ENCODE measurements around the gene LYZ. TPM values are rescaled to one million over a fixed set of nuclear protein-coding genes. Genes with fewer than 3 reads are reported as not detected.
"Not testable (repeated sequence)": the region's sequence is repeated elsewhere in the genome, so short reads cannot be mapped to it uniquely, and the experiment has no call there.

Gene LYZ
- not detected for total RNA-seq

GRCh38 chr12:69348162-69348938 lies at the start of gene LYZ:
LYZ (plus strand) TSS chr12:69348381; CDS start chr12:69348409, 28 bp downstream.
- intact Hi-C loops (cut with micrococcal nuclease), result no loop called here
- no peak for DNase-seq
- CTCF ChIA-PET, result interaction anchor here (0.8 to 2.1 kb wide), 5 partner anchors 9 to 57 kb away, joined by 3 to 12 read pairs (median 5); no protein-coding TSS in a partner anchor
- Mint-ChIP-seq H3K4me1 (ENCODE audit: low read depth) (peaks cover 4% of the 10 kb centered on the region), H3K9me3 (no peaks in the 10 kb centered on the region), H3K27ac (no peak within 1 kb of the TSS), H3K4me3 (no peak within 1 kb of the TSS), H3K27me3 (ENCODE audit: low read depth) (no peaks in the 10 kb centered on the region), H3K36me3 (ENCODE audit: low read depth) (no peaks in the 10 kb centered on the region)

- CTCF ChIA-PET, result interaction anchor here (2.1 kb wide), 1 partner anchor 10 kb away, joined by 4 read pairs; no protein-coding TSS in a partner anchor
Measured at GRCh38 chr12:69298947-69299346, 49.2 kb upstream of the LYZ start.

GRCh38 chr12:69304284-69304683 lies 43.9 kb upstream of the LYZ start:
- intact Hi-C loops (cut with micrococcal nuclease), result no loop called here
- Mint-ChIP-seq H3K9me3 (peaks cover 16% of the 10 kb centered on the region), H3K36me3 (ENCODE audit: low read depth) (peaks cover 4% of the 10 kb centered on the region), H3K27ac (no peak overlapping the region), H3K4me1 (ENCODE audit: low read depth) (peaks cover 12% of the 10 kb centered on the region), H3K4me3 (no peak overlapping the region), H3K27me3 (ENCODE audit: low read depth) (peaks cover 4% of the 10 kb centered on the region)
- CTCF ChIA-PET, result no interaction called here
- DNase-seq, result no peak

More at GRCh38 chr12:69298947-69299346, 49.2 kb upstream of the LYZ start:
- H3K9me3 Mint-ChIP-seq, result peaks cover 4% of the 10 kb centered on the region
- DNase-seq, result no peak
- no peaks in the 10 kb centered on the region for H3K36me3 Mint-ChIP-seq (ENCODE audit: low read depth)
- H3K4me3 Mint-ChIP-seq, result no peak overlapping the region
- peaks cover 12% of the 10 kb centered on the region for H3K4me1 Mint-ChIP-seq (ENCODE audit: low read depth)
- intact Hi-C loops (cut with micrococcal nuclease), result loop anchor here (10.0 kb wide), 1 partner anchor 576 kb away; no protein-coding TSS in a partner anchor
- peaks cover 6% of the 10 kb centered on the region for H3K27me3 Mint-ChIP-seq (ENCODE audit: low read depth)
- no peak overlapping the region for H3K27ac Mint-ChIP-seq

- Mint-ChIP-seq H3K9me3 (peaks cover 11% of the 10 kb centered on the region), H3K27ac (no peak overlapping the region), H3K4me1 (ENCODE audit: low read depth) (no peaks in the 10 kb centered on the region), H3K27me3 (ENCODE audit: low read depth) (no peaks in the 10 kb centered on the region), H3K36me3 (ENCODE audit: low read depth) (peaks cover 3% of the 10 kb centered on the region), H3K4me3 (no peak overlapping the region)
- CTCF ChIA-PET, result interaction anchor here (0.8 kb wide), 1 partner anchor 43 kb away, joined by 3 read pairs; no protein-coding TSS in a partner anchor
- DNase-seq, result no peak
- intact Hi-C loops (cut with micrococcal nuclease), result no loop called here
Measured at GRCh38 chr12:69309461-69309860, 38.7 kb upstream of the LYZ start.

GRCh38 chr12:69313209-69313608 lies 35.0 kb upstream of the LYZ start:
- no peaks in the 10 kb centered on the region for H3K36me3 Mint-ChIP-seq (ENCODE audit: low read depth)
- peaks cover 4% of the 10 kb centered on the region for H3K9me3 Mint-ChIP-seq
- intact Hi-C loops (cut with micrococcal nuclease), result no loop called here
- no peak for DNase-seq
- CTCF ChIA-PET, result no interaction called here
- no peaks in the 10 kb centered on the region for H3K27me3 Mint-ChIP-seq (ENCODE audit: low read depth)
- H3K4me1 Mint-ChIP-seq (ENCODE audit: low read depth), result no peaks in the 10 kb centered on the region
- no peak overlapping the region for H3K27ac Mint-ChIP-seq
- H3K4me3 Mint-ChIP-seq, result no peak overlapping the region

GRCh38 chr12:69316784-69317183 lies 31.4 kb upstream of the LYZ start:
- H3K9me3 Mint-ChIP-seq; H3K27me3 Mint-ChIP-seq (ENCODE audit: low read depth); H3K4me1 Mint-ChIP-seq (ENCODE audit: low read depth); CTCF ChIA-PET; H3K4me3 Mint-ChIP-seq; H3K36me3 Mint-ChIP-seq (ENCODE audit: low read depth); DNase-seq; H3K27ac Mint-ChIP-seq; intact Hi-C loops (cut with micrococcal nuclease): not testable (repeated sequence)

GRCh38 chr12:69317233-69317632 lies 30.9 kb upstream of the LYZ start:
- DNase-seq; CTCF ChIA-PET; H3K4me3 Mint-ChIP-seq; H3K27me3 Mint-ChIP-seq (ENCODE audit: low read depth); H3K27ac Mint-ChIP-seq; intact Hi-C loops (cut with micrococcal nuclease); H3K4me1 Mint-ChIP-seq (ENCODE audit: low read depth); H3K36me3 Mint-ChIP-seq (ENCODE audit: low read depth); H3K9me3 Mint-ChIP-seq: not testable (repeated sequence)

GRCh38 chr12:69318225-69318624 lies 30.0 kb upstream of the LYZ start:
- no peak overlapping the region for H3K27ac Mint-ChIP-seq
- intact Hi-C loops (cut with micrococcal nuclease), result no loop called here
- no peaks in the 10 kb centered on the region for H3K27me3 Mint-ChIP-seq (ENCODE audit: low read depth)
- no peaks in the 10 kb centered on the region for H3K4me1 Mint-ChIP-seq (ENCODE audit: low read depth)
- DNase-seq, result no peak
- CTCF ChIA-PET, result interaction anchor here (0.8 kb wide), 1 partner anchor 27 kb away, joined by 3 read pairs; no protein-coding TSS in a partner anchor
- H3K9me3 Mint-ChIP-seq, result peaks cover 8% of the 10 kb centered on the region
- no peak overlapping the region for H3K4me3 Mint-ChIP-seq
- no peaks in the 10 kb centered on the region for H3K36me3 Mint-ChIP-seq (ENCODE audit: low read depth)

GRCh38 chr12:69321351-69321750 lies 26.8 kb upstream of the LYZ start:
- no peak for DNase-seq
- H3K36me3 Mint-ChIP-seq (ENCODE audit: low read depth), result no peaks in the 10 kb centered on the region
- no peak overlapping the region for H3K4me3 Mint-ChIP-seq
- no peaks in the 10 kb centered on the region for H3K27me3 Mint-ChIP-seq (ENCODE audit: low read depth)
- H3K9me3 Mint-ChIP-seq, result peaks cover 5% of the 10 kb centered on the region
- CTCF ChIA-PET, result interaction anchor here (2.0 kb wide), 1 partner anchor 11 kb away, joined by 4 read pairs; no protein-coding TSS in a partner anchor
- peaks cover 12% of the 10 kb centered on the region for H3K4me1 Mint-ChIP-seq (ENCODE audit: low read depth)
- H3K27ac Mint-ChIP-seq, result no peak overlapping the region
- intact Hi-C loops (cut with micrococcal nuclease), result no loop called here

GRCh38 chr12:69324797-69325466 lies 23.2 kb upstream of the LYZ start:
- Mint-ChIP-seq H3K27me3 (ENCODE audit: low read depth) (no peaks in the 10 kb centered on the region), H3K4me3 (no peak overlapping the region), H3K27ac (no peak overlapping the region), H3K4me1 (ENCODE audit: low read depth) (peaks cover 39% of the 10 kb centered on the region), H3K9me3 (no peaks in the 10 kb centered on the region), H3K36me3 (ENCODE audit: low read depth) (no peaks in the 10 kb centered on the region)
- intact Hi-C loops (cut with micrococcal nuclease), result loop anchor here (2.0 kb wide), 1 partner anchor 22 kb away; no protein-coding TSS in a partner anchor
- CTCF ChIA-PET, result interaction anchor here (1.0 to 1.2 kb wide), 2 partner anchors 19 to 169 kb away, joined by 3 read pairs; no protein-coding TSS in a partner anchor
- DNase-seq, result no peak

GRCh38 chr12:69328426-69328825 lies 19.8 kb upstream of the LYZ start:
- H3K4me1 Mint-ChIP-seq (ENCODE audit: low read depth), result peaks cover 56% of the 10 kb centered on the region
- CTCF ChIA-PET, result no interaction called here
- no peaks in the 10 kb centered on the region for H3K27me3 Mint-ChIP-seq (ENCODE audit: low read depth)
- peak overlapping the region; percentile 90 for H3K27ac Mint-ChIP-seq
- H3K9me3 Mint-ChIP-seq, result no peaks in the 10 kb centered on the region
- intact Hi-C loops (cut with micrococcal nuclease), result no loop called here
- H3K36me3 Mint-ChIP-seq (ENCODE audit: low read depth), result no peaks in the 10 kb centered on the region
- DNase-seq, result no peak
- peak overlapping the region; percentile 17 for H3K4me3 Mint-ChIP-seq

GRCh38 chr12:69329669-69330428 lies 18.3 kb upstream of the LYZ start:
- Mint-ChIP-seq H3K4me1 (ENCODE audit: low read depth) (peaks cover 65% of the 10 kb centered on the region), H3K4me3 (peak overlapping the region; percentile 80), H3K36me3 (ENCODE audit: low read depth) (no peaks in the 10 kb centered on the region), H3K9me3 (no peaks in the 10 kb centered on the region), H3K27ac (peak overlapping the region; percentile 90), H3K27me3 (ENCODE audit: low read depth) (no peaks in the 10 kb centered on the region)
- CTCF ChIA-PET, result interaction anchor here (0.6 to 2.2 kb wide), 3 partner anchors 19 to 1696 kb away, joined by 3 to 7 read pairs (median 5); no protein-coding TSS in a partner anchor
- peak; percentile 59 for DNase-seq
- intact Hi-C loops (cut with micrococcal nuclease), result loop anchor here (1.0 to 10.0 kb wide), 8 partner anchors 30 to 915 kb away; partner anchors contain the start of genes CCT2, CNOT2, CPM and CPSF6

Measured in activated naive CD4-positive, alpha-beta T cell treated with anti-CD3 and anti-CD28 coated beads for 36 hours (primary cell).